Parathyroid adenoma (tissue), 2 donors: ENCODE results near the gene ROR2.

Source experiments
- H2AFZ ChIP-seq: fragments of 300-600 bp; sonication (generic); one replicate; pipeline ENCODE4 v1.7.0; 2017; ENCODE audit warnings: antibody characterized with exemption, mild to moderate bottlenecking
- H3K27ac ChIP-seq: fragments of 300-600 bp; sonication (generic); one replicate; pipeline ENCODE4 v1.7.0; 2017
- H3K27me3 ChIP-seq: fragments of 300-600 bp; sonication (generic); one replicate; pipeline ENCODE4 v1.7.0; 2017; ENCODE audit warnings: low read length; ENCODE audit not compliant: control insufficient read depth, insufficient read depth
- H3K36me3 ChIP-seq: fragments of 300-600 bp; sonication (generic); one replicate; pipeline ENCODE4 v1.7.0; 2017; ENCODE audit warnings: low read length; ENCODE audit not compliant: control insufficient read depth, insufficient read depth
- H3K4me1 ChIP-seq: fragments of 300-600 bp; sonication (generic); one replicate; pipeline ENCODE4 v1.7.0; 2017; ENCODE audit warnings: control low read depth
- H3K4me2 ChIP-seq: fragments of 300-600 bp; sonication (generic); one replicate; pipeline ENCODE4 v1.7.0; 2017; ENCODE audit warnings: low read length
- H3K4me3 ChIP-seq: fragments of 300-600 bp; sonication (generic); one replicate; pipeline ENCODE4 v1.7.0; 2017; ENCODE audit warnings: low read depth, low read length
- H3K79me2 ChIP-seq: fragments of 300-600 bp; sonication (generic); one replicate; pipeline ENCODE4 v1.7.0; 2017; ENCODE audit warnings: control low read depth
- H3K9ac ChIP-seq: fragments of 300-600 bp; sonication (generic); one replicate; pipeline ENCODE4 v1.7.0; 2017; ENCODE audit warnings: mild to moderate bottlenecking
- H3K9me3 ChIP-seq: fragments of 300-600 bp; sonication (generic); one replicate; pipeline ENCODE4 v1.7.0; 2017; ENCODE audit warnings: low read length; ENCODE audit not compliant: control insufficient read depth
- TF ChIP-seq, protein P1 (sequence below): fragments of 300-600 bp; sonication (generic); IDR thresholded peaks from one replicate; pipeline ENCODE4 v1.7.0; 2017; ENCODE audit warnings: antibody characterized with exemption, mild to moderate bottlenecking
- donor health status: primary hyperparathyroidism.

Gene ROR2

DNA sequence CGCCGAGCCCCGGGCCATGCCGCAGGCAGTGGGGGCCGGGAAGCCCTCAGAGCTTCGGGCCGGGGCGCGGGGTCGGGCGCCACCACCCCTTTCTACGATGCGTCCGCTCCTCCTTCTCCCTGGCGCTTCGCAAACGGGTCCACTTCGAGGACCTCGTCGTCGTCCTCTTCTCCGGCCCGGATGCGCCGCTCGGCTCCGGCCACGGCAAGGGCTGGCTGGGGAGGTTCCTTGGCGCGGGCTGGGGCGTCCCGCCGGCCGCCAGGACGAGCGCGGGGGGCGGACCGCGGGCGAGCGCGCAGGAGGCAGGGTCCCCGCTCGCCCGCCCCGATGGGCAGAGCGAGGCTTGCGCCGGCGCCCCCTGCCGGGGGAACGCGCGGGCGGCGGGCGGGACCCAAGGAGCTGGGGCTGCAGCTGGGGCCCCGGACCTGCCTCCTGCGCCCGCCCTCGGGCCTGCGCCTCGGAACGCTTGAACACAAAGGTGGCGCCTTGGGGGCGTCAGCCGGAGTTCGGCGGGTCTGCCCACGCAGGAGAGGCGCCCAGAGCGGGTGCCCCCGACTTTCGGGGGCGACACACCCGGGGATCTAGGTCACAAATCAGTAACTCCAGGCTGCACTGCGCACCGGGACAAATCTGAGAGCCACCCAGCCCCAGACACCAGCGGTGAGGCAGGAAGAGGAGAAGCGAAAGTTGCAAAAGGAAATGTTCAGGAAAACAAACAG, at the start of gene ROR2:
Gene ROR2 (minus strand): TSS at position 283 of the 719 bp plus-strand sequence.
- Histone ChIP-seq H2AFZ (peak within 1 kb of the TSS; percentile 89), H3K4me3 (peak within 1 kb of the TSS; percentile 76), H3K27ac (peak within 1 kb of the TSS; percentile 79), H3K36me3 (no peaks in the 10 kb centered on the region), H3K9me3 (no peaks in the 10 kb centered on the region), H3K27me3 (no peaks in the 10 kb centered on the region), H3K9ac (peak within 1 kb of the TSS; percentile 37), H3K4me1 (peaks cover 7% of the 10 kb centered on the region), H3K4me2 (peak within 1 kb of the TSS; percentile 76), H3K79me2 (peaks cover 7% of the 10 kb centered on the region)
- TF ChIP-seq, protein P1, sequence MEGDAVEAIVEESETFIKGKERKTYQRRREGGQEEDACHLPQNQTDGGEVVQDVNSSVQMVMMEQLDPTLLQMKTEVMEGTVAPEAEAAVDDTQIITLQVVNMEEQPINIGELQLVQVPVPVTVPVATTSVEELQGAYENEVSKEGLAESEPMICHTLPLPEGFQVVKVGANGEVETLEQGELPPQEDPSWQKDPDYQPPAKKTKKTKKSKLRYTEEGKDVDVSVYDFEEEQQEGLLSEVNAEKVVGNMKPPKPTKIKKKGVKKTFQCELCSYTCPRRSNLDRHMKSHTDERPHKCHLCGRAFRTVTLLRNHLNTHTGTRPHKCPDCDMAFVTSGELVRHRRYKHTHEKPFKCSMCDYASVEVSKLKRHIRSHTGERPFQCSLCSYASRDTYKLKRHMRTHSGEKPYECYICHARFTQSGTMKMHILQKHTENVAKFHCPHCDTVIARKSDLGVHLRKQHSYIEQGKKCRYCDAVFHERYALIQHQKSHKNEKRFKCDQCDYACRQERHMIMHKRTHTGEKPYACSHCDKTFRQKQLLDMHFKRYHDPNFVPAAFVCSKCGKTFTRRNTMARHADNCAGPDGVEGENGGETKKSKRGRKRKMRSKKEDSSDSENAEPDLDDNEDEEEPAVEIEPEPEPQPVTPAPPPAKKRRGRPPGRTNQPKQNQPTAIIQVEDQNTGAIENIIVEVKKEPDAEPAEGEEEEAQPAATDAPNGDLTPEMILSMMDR: peak; percentile 48

GRCh38 chr9:91995000-91995655, 45.1 kb upstream of the ROR2 start:
- Histone ChIP-seq H3K27ac (no peak overlapping the region), H3K36me3 (no peaks in the 10 kb centered on the region), H3K27me3 (no peaks in the 10 kb centered on the region), H2AFZ (no peak overlapping the region), H3K9ac (no peak overlapping the region), H3K4me2 (no peak overlapping the region), H3K4me1 (no peaks in the 10 kb centered on the region), H3K4me3 (no peak overlapping the region), H3K79me2 (no peaks in the 10 kb centered on the region), H3K9me3 (no peaks in the 10 kb centered on the region)
- TF ChIP-seq, protein P1: no peak

DNA sequence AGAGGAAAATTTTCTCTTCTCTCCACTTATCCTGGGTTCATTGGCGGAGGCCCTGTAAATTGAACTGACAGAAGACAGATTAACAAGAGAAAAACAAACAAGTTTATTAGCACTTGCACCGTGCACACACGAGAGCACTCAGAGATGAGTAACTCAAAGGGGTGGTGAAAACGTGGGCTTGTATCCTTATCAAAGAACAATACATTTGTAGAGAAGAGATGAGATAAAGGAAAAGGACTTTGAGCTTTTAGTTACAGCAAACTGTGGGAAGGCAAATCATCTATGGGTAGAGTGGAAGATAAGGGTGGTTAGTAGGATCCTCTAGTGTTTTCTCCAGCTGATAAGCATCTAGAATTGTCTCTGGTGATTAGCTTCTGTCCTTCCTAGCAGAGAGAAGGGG, 44.4 kb upstream of the ROR2 start:
- Histone ChIP-seq H3K27ac (no peak overlapping the region), H3K79me2 (no peaks in the 10 kb centered on the region), H3K36me3 (no peaks in the 10 kb centered on the region), H3K4me3 (no peak overlapping the region), H3K27me3 (no peaks in the 10 kb centered on the region), H3K9me3 (no peaks in the 10 kb centered on the region), H3K9ac (no peak overlapping the region), H2AFZ (no peak overlapping the region), H3K4me1 (no peaks in the 10 kb centered on the region), H3K4me2 (no peak overlapping the region)
- TF ChIP-seq, protein P1: no peak

GRCh38 chr9:91992461-91993041, 42.5 kb upstream of the ROR2 start:
- no peaks in the 10 kb centered on the region for H3K9me3 ChIP-seq
- H3K4me3 ChIP-seq: no peak overlapping the region
- no peaks in the 10 kb centered on the region for H3K36me3 ChIP-seq
- no peaks in the 10 kb centered on the region for H3K4me1 ChIP-seq
- H3K4me2 ChIP-seq: no peak overlapping the region
- H2AFZ ChIP-seq: no peak overlapping the region
- no peaks in the 10 kb centered on the region for H3K79me2 ChIP-seq
- H3K27ac ChIP-seq: no peak overlapping the region
- no peaks in the 10 kb centered on the region for H3K27me3 ChIP-seq
- TF ChIP-seq, protein P1: no peak
- H3K9ac ChIP-seq: no peak overlapping the region
